ENCODE data around the gene TMEM9. TPM values are rescaled to one million over a fixed set of nuclear protein-coding genes. Genes with fewer than 3 reads are reported as not detected.

The TMEM9 gene
- polyA plus RNA-seq, 3 donors = 13.6 to 43.6 (median 22.4) TPM

- H3K4me2 ChIP-seq (replicated peaks; ENCODE audit: extremely low read depth, low read length, poor library complexity, severe bottlenecking) = no peak overlapping the region
- H3K4me3 ChIP-seq (replicated peaks in 1 of 3; ENCODE audit: low read depth in 2 of 3, low read length in 3 of 3) = no peak overlapping the region
- H2AFZ ChIP-seq (ENCODE audit: insufficient read depth, low read depth, low read length, poor library complexity, severe bottlenecking) = no peak overlapping the region
- H3K79me2 ChIP-seq (ENCODE audit: insufficient read depth, low read length) = no peaks in the 10 kb centered on the region
- no peak for TF ChIP-seq CTCF (IDR thresholded peaks at IDR 0.05)
- peaks cover 0 to 2% (median 0%) of the 10 kb centered on the region in 7 donors for H3K9me3 Mint-ChIP-seq
- peaks cover 4% of the 10 kb centered on the region for H3K4me1 Mint-ChIP-seq
- H3K27ac Mint-ChIP-seq = no peak overlapping the region
- H3K9ac ChIP-seq (ENCODE audit: insufficient read depth, low read length, poor library complexity, severe bottlenecking) = no peak overlapping the region
- H3K4me3 Mint-ChIP-seq = no peak overlapping the region
- WGBS (ENCODE audit: insufficient coverage) = 100% methylated on average over 1 of the region's 6 CpGs
- H3K27me3 ChIP-seq (ENCODE audit: control insufficient read depth in 2 of 2, insufficient read depth in 2 of 2, low read length in 2 of 2) = peaks cover 0 to 6% of the 10 kb centered on the region in 2 donors
- H3K36me3 Mint-ChIP-seq = no peaks in the 10 kb centered on the region
- H3K36me3 ChIP-seq (replicated peaks in 1 of 2; ENCODE audit: control insufficient read depth in 1 of 2, insufficient read depth in 2 of 2, low read length in 2 of 2) = no peaks in the 10 kb centered on the region
- H3K4me1 ChIP-seq (ENCODE audit: control insufficient read depth in 1 of 2, insufficient read depth in 2 of 2, low read length in 2 of 2) = no peaks in the 10 kb centered on the region
- peaks cover 15 to 24% (median 15%) of the 10 kb centered on the region in 3 donors for H3K27me3 Mint-ChIP-seq (ENCODE audit: low read depth in 3 of 3)
- no peaks in the 10 kb centered on the region for H4K20me1 ChIP-seq (ENCODE audit: insufficient read depth, low read length)
- intact Hi-C loops (cut with micrococcal nuclease) = no loop called here
- DNase-seq = no peak
- no peaks in the 10 kb centered on the region for H3K9me3 ChIP-seq (replicated peaks in 1 of 2; ENCODE audit: control insufficient read depth in 1 of 2, insufficient read depth in 1 of 2, low read length in 2 of 2)
- H3K27ac ChIP-seq (ENCODE audit: low read depth in 1 of 2, low read length in 2 of 2) = no peak overlapping the region
Observed at GRCh38 chr1:201190005-201190404, 35.7 kb upstream of the TMEM9 start.

GRCh38 chr1:201189085-201189484 is 34.8 kb upstream of the TMEM9 start:
- Mint-ChIP-seq H3K27ac (no peak overlapping the region), H3K9me3 (peaks cover 0 to 2% (median 0%) of the 10 kb centered on the region in 7 donors), H3K36me3 (no peaks in the 10 kb centered on the region), H3K4me1 (peaks cover 4% of the 10 kb centered on the region), H3K27me3 (ENCODE audit: low read depth in 3 of 3) (peaks cover 17 to 24% (median 17%) of the 10 kb centered on the region in 3 donors), H3K4me3 (peak overlapping the region; percentile 2 to 13)
- no peak overlapping the region for H2AFZ ChIP-seq (ENCODE audit: insufficient read depth, low read depth, low read length, poor library complexity, severe bottlenecking)
- no peak overlapping the region for H3K9ac ChIP-seq (ENCODE audit: insufficient read depth, low read length, poor library complexity, severe bottlenecking)
- TF ChIP-seq CTCF (IDR thresholded peaks at IDR 0.05) = no peak
- H3K4me3 ChIP-seq (replicated peaks in 1 of 3; ENCODE audit: low read depth in 2 of 3, low read length in 3 of 3) = no peak overlapping the region
- no peaks in the 10 kb centered on the region for H3K79me2 ChIP-seq (ENCODE audit: insufficient read depth, low read length)
- no peaks in the 10 kb centered on the region for H3K4me1 ChIP-seq (ENCODE audit: control insufficient read depth in 1 of 2, insufficient read depth in 2 of 2, low read length in 2 of 2)
- no peaks in the 10 kb centered on the region for H3K9me3 ChIP-seq (replicated peaks in 1 of 2; ENCODE audit: control insufficient read depth in 1 of 2, insufficient read depth in 1 of 2, low read length in 2 of 2)
- intact Hi-C loops (cut with micrococcal nuclease) = no loop called here
- H3K27ac ChIP-seq (ENCODE audit: low read depth in 1 of 2, low read length in 2 of 2) = no peak overlapping the region
- no peaks in the 10 kb centered on the region for H4K20me1 ChIP-seq (ENCODE audit: insufficient read depth, low read length)
- no peaks in the 10 kb centered on the region for H3K36me3 ChIP-seq (replicated peaks in 1 of 2; ENCODE audit: control insufficient read depth in 1 of 2, insufficient read depth in 2 of 2, low read length in 2 of 2)
- no peak for DNase-seq
- WGBS (ENCODE audit: insufficient coverage) = 85% methylated on average over 2 of the region's 2 CpGs
- H3K27me3 ChIP-seq (ENCODE audit: control insufficient read depth in 2 of 2, insufficient read depth in 2 of 2, low read length in 2 of 2) = peaks cover 0 to 6% of the 10 kb centered on the region in 2 donors
- no peak overlapping the region for H3K4me2 ChIP-seq (replicated peaks; ENCODE audit: extremely low read depth, low read length, poor library complexity, severe bottlenecking)
